Measurements from ENCODE around the gene EDAR. TPM values are rescaled to one million over a fixed set of nuclear protein-coding genes. Genes with fewer than 3 reads are reported as not detected.

The EDAR gene
- total RNA-seq, 6 donors from 2014 or later = under 0.01 to 0.13 (median 0.09) TPM; not detected in 3

DNA sequence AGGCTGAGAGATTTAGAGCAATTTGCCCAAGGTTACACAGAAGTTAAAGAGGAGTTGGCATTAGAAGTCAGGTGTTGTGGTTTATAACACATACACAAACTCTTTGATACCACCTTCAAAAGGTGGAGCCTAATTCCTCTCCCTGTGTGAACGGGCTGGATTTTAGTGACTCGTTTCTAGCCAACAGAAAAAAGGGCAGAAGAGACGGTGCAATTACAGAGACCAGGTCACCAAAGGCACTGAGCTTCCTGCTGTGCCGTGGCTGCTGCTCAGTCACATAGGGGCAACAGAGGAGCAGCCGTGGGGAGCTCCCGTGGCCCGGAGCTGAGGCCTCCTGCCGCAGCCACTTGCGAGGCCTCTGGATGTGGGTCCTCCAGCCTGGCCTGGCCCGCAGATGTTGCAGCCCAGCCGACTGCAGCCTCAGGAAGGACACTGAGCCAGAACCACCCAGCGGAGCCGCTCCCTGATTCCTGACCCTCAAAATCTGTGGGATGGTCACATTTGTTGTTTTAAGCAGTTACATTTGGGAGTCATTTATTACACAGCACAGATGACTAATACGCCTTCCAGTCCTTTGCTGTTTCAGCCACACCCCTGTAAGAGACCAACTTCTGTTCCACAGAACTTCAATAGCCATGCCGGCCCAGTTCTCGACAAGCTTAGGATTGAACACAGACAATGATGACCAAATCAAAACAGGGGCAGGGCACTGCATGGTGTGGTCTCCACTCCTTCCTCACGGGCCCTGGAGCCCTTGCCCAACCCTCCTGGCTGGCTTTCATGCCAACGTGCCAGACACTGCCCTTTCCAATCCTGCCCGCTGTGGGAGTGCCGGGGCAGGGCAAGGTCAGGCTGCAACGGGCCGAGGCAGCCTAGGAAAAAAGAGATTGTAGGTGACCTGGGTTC lies 17.1 kb downstream of the EDAR start:
- H3K4me1 ChIP-seq = no peaks in the 10 kb centered on the region
- no peak overlapping the region for H3K27ac ChIP-seq
- H3K27me3 ChIP-seq = no peaks in the 10 kb centered on the region
- TF ChIP-seq POLR2A (IDR thresholded peaks at IDR 0.05) = no peak
- no peak for TF ChIP-seq POLR2AphosphoS5 (IDR thresholded peaks at IDR 0.05)
- TF ChIP-seq, protein P1, sequence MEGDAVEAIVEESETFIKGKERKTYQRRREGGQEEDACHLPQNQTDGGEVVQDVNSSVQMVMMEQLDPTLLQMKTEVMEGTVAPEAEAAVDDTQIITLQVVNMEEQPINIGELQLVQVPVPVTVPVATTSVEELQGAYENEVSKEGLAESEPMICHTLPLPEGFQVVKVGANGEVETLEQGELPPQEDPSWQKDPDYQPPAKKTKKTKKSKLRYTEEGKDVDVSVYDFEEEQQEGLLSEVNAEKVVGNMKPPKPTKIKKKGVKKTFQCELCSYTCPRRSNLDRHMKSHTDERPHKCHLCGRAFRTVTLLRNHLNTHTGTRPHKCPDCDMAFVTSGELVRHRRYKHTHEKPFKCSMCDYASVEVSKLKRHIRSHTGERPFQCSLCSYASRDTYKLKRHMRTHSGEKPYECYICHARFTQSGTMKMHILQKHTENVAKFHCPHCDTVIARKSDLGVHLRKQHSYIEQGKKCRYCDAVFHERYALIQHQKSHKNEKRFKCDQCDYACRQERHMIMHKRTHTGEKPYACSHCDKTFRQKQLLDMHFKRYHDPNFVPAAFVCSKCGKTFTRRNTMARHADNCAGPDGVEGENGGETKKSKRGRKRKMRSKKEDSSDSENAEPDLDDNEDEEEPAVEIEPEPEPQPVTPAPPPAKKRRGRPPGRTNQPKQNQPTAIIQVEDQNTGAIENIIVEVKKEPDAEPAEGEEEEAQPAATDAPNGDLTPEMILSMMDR (IDR thresholded peaks at IDR 0.05) = no peak
- no peak for TF ChIP-seq EP300 (IDR thresholded peaks at IDR 0.05)
- no peaks in the 10 kb centered on the region for H3K9me3 ChIP-seq
- no peaks in the 10 kb centered on the region for H3K36me3 ChIP-seq
- H3K4me3 ChIP-seq = no peak overlapping the region
- 79 to 87% methylated on average over 19 to 20 of the region's 22 CpGs for WGBS, 2 donors
- DNase-seq (no peak), ATAC-seq (ENCODE audit: low FRiP score in 2 of 2) (peak in 1 of 2 donors; percentile 88)

DNA sequence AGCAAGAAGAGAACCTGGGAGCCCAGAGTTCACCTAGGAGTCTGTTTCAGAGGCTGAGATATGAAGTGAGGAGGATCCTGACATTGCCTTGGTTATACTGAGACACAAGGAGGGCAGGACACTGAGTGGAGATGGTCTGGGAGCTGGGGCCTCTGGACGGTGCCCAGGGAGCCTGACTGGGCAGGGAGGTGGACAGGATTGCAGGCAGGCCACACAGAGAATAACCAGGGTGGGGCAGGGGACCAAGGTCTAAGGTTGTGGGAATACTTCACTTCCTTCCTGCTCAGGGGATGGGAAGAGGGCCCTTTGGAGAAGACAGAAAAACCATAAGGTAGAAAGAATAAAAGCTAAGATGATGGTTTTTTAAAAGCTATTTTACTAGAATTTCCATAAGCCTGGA lies 18.7 kb downstream of the EDAR start:
- no peaks in the 10 kb centered on the region for H3K9me3 ChIP-seq
- no peaks in the 10 kb centered on the region for H3K4me1 ChIP-seq
- DNase-seq (no peak), ATAC-seq (ENCODE audit: low FRiP score in 2 of 2) (no peak)
- H3K36me3 ChIP-seq = no peaks in the 10 kb centered on the region
- H3K27ac ChIP-seq = no peak overlapping the region
- H3K27me3 ChIP-seq = no peaks in the 10 kb centered on the region
- no peak overlapping the region for H3K4me3 ChIP-seq
- no peak for TF ChIP-seq POLR2AphosphoS5 (IDR thresholded peaks at IDR 0.05)
- TF ChIP-seq EP300 (IDR thresholded peaks at IDR 0.05) = no peak
- TF ChIP-seq POLR2A (IDR thresholded peaks at IDR 0.05) = no peak
- TF ChIP-seq, protein P1 (IDR thresholded peaks at IDR 0.05) = no peak
- WGBS, 2 donors = 50 to 68% methylated on average over 1 of the region's 1 CpG

DNA sequence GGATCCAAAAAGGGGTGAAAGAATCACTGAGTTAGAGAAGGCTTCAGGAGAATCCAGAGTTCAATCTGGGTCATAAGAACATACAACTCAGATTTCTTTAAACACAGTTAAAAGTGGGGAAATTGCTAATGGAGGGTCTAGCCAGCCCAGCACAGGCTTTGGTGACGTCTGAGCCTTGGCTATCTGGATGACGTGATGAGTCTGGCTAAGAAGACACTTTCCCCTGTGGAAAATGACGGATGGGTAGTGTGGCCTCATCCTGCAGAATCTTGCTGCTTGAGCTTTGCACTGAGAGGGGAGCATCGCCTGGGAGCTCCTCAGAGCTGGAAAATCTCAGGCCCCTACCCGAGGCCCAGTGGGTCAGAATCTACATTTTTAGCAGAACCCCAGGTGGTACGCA lies 19.2 kb downstream of the EDAR start:
- H3K9me3 ChIP-seq = no peaks in the 10 kb centered on the region
- TF ChIP-seq, protein P1 (IDR thresholded peaks at IDR 0.05) = no peak
- TF ChIP-seq POLR2AphosphoS5 (IDR thresholded peaks at IDR 0.05) (no peak), EP300 (IDR thresholded peaks at IDR 0.05) (no peak), POLR2A (IDR thresholded peaks at IDR 0.05) (no peak)
- H3K27me3 ChIP-seq = no peaks in the 10 kb centered on the region
- H3K36me3 ChIP-seq = no peaks in the 10 kb centered on the region
- H3K4me3 ChIP-seq = no peak overlapping the region
- no peak overlapping the region for H3K27ac ChIP-seq
- ATAC-seq (ENCODE audit: low FRiP score in 2 of 2) (peak in 1 of 2 donors; percentile 43), DNase-seq (no peak)
- no peaks in the 10 kb centered on the region for H3K4me1 ChIP-seq
- 89 to 90% methylated on average over 6 of the region's 6 CpGs for WGBS, 2 donors

DNA sequence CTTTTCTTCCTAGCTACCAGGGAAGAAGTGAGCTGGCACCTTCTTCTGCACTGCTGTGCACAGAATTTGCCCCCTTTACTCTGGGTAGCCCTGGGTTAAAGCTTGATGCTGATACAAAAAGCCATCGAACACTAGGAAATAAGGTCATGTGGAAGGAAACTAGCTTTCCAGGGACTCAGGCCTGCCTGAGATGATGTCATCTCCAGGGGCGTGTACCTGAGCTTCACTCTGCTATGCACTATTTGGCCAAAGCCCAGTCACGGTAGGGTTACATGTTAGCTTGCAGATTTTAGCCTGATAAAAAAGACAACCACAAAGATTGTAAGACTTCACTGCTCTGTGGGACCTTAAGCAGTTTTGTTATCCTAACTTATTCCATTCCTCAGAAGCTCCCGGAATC lies 20.4 kb downstream of the EDAR start:
- 32 to 56% methylated on average over 4 of the region's 4 CpGs for WGBS, 2 donors
- DNase-seq (no peak), ATAC-seq (ENCODE audit: low FRiP score in 2 of 2) (no peak)
- H3K36me3 ChIP-seq = no peaks in the 10 kb centered on the region
- no peak overlapping the region for H3K27ac ChIP-seq
- no peak for TF ChIP-seq POLR2AphosphoS5 (IDR thresholded peaks at IDR 0.05)
- TF ChIP-seq EP300 (IDR thresholded peaks at IDR 0.05) = no peak
- no peak for TF ChIP-seq POLR2A (IDR thresholded peaks at IDR 0.05)
- TF ChIP-seq, protein P1 (IDR thresholded peaks at IDR 0.05) = no peak
- H3K4me1 ChIP-seq = no peaks in the 10 kb centered on the region
- H3K4me3 ChIP-seq = no peak overlapping the region
- H3K27me3 ChIP-seq = no peaks in the 10 kb centered on the region
- no peaks in the 10 kb centered on the region for H3K9me3 ChIP-seq

Measured in upper lobe of left lung (tissue), 6 donors.